Thoracic aorta (tissue), 2 donors: ENCODE measurements around the gene ADARB2. TPM values are rescaled to one million over a fixed set of nuclear protein-coding genes. Genes with fewer than 3 reads are reported as not detected.
"Not testable (repeated sequence)": the region's sequence is repeated elsewhere in the genome, so short reads cannot be mapped to it uniquely, and the experiment has no call there.

Source experiments
- ATAC-seq: fragments of 150-250 bp; one replicate; pipeline ENCODE4 v1.8.0; 2017; ENCODE audit warnings: low read depth; ENCODE audit not compliant: insufficient number of reproducible peaks, low FRiP score
- DNase-seq: peaks from one replicate; pipeline ENCODE4 v3.0.0-alpha.2; 2020; ENCODE audit warnings: low spot score
- H3K27ac ChIP-seq, 2 donors: fragments of 200-600 bp; sonication (generic); 1 replicate in 1 of 2; 2 replicates in 1 of 2; pipeline ENCODE4 v1.5.1; 2016; ENCODE audit warnings: mild to moderate bottlenecking in 2 of 2, moderate library complexity in 2 of 2
- H3K27me3 ChIP-seq: fragments of 200-600 bp; sonication (generic); replicated peaks from 2 replicates; pipeline ENCODE4 v1.6.0; 2016; ENCODE audit warnings: mild to moderate bottlenecking; ENCODE audit not compliant: insufficient read depth
- H3K36me3 ChIP-seq: fragments of 200-600 bp; sonication (generic); one replicate; pipeline ENCODE4 v1.5.1; 2016
- H3K4me1 ChIP-seq, 2 donors: fragments of 200-600 bp; sonication (generic); 1 replicate in 1 of 2; 2 replicates in 1 of 2; pipeline versions ENCODE4 v1.5.1 to v1.6.0; 2016; ENCODE audit warnings: low read depth in 2 of 2, mild to moderate bottlenecking in 1 of 2; ENCODE audit not compliant: control insufficient read depth in 1 of 2
- H3K4me3 ChIP-seq: fragments of 200-600 bp; sonication (generic); 2 replicates; pipeline ENCODE4 v1.5.1; 2016; ENCODE audit warnings: mild to moderate bottlenecking
- H3K9me3 ChIP-seq: fragments of 200-600 bp; sonication (generic); 2 replicates; pipeline ENCODE4 v1.5.1; 2016
- total RNA-seq, 2 donors: library from RNA; depleted of rRNA; stranded (reverse); fragments of >200 nt; gene quantifications; one replicate each; pipeline versions ENCODE4 v1.1.0 to v1.2.3, GENCODE V29; 2016
- TF ChIP-seq, protein P1 (sequence below): fragments of 200-600 bp; sonication (generic); IDR thresholded peaks from one replicate; pipeline ENCODE4 v1.5.1; 2019; ENCODE audit warnings: antibody characterized with exemption

The ADARB2 gene
- total RNA-seq, 2 donors from 2014 or later, result 0.71 to 3.1 TPM

DNA sequence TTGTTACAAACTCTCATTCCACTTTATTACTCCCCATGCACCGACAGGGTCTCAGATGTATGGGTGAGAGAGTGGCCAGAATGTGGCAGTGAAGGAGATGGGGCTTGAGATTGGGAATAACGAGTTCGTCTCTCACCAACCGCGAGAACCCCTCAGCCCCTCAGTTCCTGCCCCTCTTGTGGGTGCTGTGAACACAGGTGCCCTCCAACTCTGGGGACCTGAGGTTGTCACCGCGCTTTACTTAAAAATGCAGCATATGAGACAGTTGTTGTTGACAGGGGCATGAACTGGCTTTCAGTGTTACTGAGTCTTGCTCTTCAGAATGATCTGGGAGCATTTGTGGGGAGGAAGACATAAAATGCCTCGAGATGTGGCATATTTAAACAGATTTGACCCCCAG, 391.1 kb downstream of the ADARB2 start:
- no peaks in the 10 kb centered on the region for H3K36me3 ChIP-seq
- TF ChIP-seq, protein P1, sequence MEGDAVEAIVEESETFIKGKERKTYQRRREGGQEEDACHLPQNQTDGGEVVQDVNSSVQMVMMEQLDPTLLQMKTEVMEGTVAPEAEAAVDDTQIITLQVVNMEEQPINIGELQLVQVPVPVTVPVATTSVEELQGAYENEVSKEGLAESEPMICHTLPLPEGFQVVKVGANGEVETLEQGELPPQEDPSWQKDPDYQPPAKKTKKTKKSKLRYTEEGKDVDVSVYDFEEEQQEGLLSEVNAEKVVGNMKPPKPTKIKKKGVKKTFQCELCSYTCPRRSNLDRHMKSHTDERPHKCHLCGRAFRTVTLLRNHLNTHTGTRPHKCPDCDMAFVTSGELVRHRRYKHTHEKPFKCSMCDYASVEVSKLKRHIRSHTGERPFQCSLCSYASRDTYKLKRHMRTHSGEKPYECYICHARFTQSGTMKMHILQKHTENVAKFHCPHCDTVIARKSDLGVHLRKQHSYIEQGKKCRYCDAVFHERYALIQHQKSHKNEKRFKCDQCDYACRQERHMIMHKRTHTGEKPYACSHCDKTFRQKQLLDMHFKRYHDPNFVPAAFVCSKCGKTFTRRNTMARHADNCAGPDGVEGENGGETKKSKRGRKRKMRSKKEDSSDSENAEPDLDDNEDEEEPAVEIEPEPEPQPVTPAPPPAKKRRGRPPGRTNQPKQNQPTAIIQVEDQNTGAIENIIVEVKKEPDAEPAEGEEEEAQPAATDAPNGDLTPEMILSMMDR, result no peak
- H3K4me1 ChIP-seq, result no peaks in the 10 kb centered on the region
- no peaks in the 10 kb centered on the region for H3K9me3 ChIP-seq
- ATAC-seq (no peak), DNase-seq (no peak)
- H3K27ac ChIP-seq, result no peak overlapping the region
- no peaks in the 10 kb centered on the region for H3K27me3 ChIP-seq
- no peak overlapping the region for H3K4me3 ChIP-seq

DNA sequence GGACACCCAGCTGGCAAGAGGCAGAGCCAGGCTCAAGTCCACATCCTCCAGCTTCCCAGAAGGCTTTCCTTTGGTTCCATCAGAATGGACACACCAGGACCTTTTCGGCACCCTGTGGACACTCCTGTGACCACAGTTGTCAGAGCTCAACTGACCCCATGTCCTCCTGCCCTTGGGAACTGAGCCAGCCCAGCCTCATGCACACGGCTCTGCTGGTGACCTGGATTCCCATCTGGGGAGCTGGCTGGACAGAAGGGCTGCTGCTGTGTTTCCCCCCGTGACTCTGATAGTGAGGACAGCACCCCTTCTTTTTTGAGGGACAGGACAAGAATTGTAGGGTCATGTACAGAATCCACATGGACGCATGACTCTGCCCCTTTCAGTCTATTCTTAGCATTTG, 392.0 kb downstream of the ADARB2 start:
- H3K9me3 ChIP-seq, result no peaks in the 10 kb centered on the region
- ATAC-seq (no peak), DNase-seq (no peak)
- no peaks in the 10 kb centered on the region for H3K36me3 ChIP-seq
- TF ChIP-seq, protein P1, result no peak
- no peak overlapping the region for H3K4me3 ChIP-seq
- no peak overlapping the region for H3K27ac ChIP-seq
- no peaks in the 10 kb centered on the region for H3K27me3 ChIP-seq
- H3K4me1 ChIP-seq, result no peaks in the 10 kb centered on the region

DNA sequence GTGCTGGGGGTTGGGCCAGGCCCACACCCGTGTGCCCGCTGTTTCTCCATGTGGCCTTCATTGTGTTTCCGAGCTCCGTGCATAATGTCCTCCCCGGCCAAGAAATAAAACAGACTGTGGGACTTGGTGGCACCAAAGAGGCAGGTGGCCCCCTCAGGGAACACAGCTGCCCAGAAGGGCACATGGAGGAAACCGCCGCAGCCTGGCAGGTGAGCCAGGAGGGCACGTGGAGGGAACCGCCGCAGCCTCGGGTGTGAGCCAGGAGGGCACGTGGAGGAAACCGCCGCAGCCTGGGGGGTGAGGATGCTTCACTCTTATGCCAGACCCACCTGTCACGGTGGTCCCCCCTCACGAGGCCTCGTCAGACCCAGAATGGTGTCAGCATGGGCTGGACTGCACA, 392.5 kb downstream of the ADARB2 start:
- DNase-seq (no peak), ATAC-seq (no peak)
- Histone ChIP-seq H3K36me3 (no peaks in the 10 kb centered on the region), H3K9me3 (no peaks in the 10 kb centered on the region), H3K4me1 (no peaks in the 10 kb centered on the region), H3K27ac (no peak overlapping the region), H3K4me3 (no peak overlapping the region), H3K27me3 (no peaks in the 10 kb centered on the region)
- TF ChIP-seq, protein P1, result no peak

DNA sequence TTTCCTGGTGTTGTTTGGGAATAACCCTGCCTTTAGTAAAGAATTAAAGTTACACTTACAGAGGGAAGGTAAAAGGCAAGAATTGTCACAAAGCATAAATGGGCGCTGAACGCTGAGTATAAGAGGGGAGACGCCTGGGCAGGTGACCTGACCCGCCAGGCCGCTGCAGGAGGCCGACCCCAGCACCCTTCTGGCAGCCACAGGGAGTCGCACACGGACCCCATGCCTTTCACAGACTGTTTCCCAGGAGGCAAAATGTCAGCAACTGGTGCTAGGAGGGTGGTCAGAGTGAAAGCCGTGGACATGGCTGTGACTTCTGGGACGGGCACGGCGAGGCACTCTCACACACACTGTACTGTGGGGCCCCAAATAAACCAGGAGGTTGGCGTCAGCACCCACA, 392.9 kb downstream of the ADARB2 start:
- TF ChIP-seq, protein P1, result no peak
- H3K27ac ChIP-seq, result no peak overlapping the region
- H3K9me3 ChIP-seq, result no peaks in the 10 kb centered on the region
- H3K36me3 ChIP-seq, result no peaks in the 10 kb centered on the region
- H3K4me1 ChIP-seq, result no peaks in the 10 kb centered on the region
- no peaks in the 10 kb centered on the region for H3K27me3 ChIP-seq
- ATAC-seq (no peak), DNase-seq (no peak)
- H3K4me3 ChIP-seq, result no peak overlapping the region

GRCh38 chr10:1343176-1343575, 394.1 kb downstream of the ADARB2 start:
- Histone ChIP-seq H3K4me1 (no peaks in the 10 kb centered on the region), H3K36me3 (no peaks in the 10 kb centered on the region), H3K27ac (no peak overlapping the region), H3K27me3 (no peaks in the 10 kb centered on the region), H3K4me3 (no peak overlapping the region), H3K9me3 (no peaks in the 10 kb centered on the region)
- ATAC-seq (no peak), DNase-seq (no peak)
- TF ChIP-seq, protein P1, result no peak

DNA sequence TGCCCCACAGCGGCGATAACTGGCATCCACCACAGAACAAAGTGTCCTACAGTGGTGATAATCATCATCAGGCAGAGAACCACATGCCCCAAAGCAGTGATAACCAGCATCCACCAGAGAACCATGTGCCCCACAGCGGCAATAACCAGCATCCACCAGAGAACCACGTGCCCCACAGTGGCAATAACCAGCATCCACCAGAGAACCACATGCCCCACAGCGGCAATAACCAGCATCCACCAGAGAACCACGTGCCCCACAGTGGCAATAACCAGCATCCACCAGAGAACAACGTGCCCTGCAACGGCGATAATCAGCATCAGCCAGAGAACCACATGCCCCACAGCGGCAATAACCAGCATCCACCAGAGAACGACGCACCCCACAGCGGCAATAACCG, 396.3 kb downstream of the ADARB2 start:
- not testable (repeated sequence) for H3K27me3 ChIP-seq, DNase-seq, ATAC-seq, H3K27ac ChIP-seq, H3K9me3 ChIP-seq, H3K36me3 ChIP-seq, H3K4me3 ChIP-seq, H3K4me1 ChIP-seq
